ENCODE measurements around the gene PTAFR.

DNA sequence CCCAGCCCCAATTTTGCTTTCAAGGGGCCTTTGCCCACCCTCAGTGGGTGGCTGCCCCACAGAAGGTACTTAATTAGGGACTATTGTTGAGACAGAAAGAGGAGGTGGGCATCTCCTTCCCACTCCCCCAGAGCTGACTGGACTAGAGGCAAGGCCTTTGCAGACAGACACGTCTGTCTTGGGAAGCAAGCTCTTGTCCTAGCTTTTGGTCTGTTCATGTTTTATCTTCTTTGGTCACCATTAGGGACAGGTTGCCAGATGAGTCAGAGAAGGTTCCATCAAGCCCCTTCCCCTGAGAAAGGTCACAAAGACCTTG is 27.7 kb downstream of the PTAFR start:
- TF ChIP-seq POLR2A (IDR thresholded peaks at IDR 0.05) (no peak), POLR2AphosphoS5 (IDR thresholded peaks at IDR 0.05) (no peak)
- TF ChIP-seq, protein P1, sequence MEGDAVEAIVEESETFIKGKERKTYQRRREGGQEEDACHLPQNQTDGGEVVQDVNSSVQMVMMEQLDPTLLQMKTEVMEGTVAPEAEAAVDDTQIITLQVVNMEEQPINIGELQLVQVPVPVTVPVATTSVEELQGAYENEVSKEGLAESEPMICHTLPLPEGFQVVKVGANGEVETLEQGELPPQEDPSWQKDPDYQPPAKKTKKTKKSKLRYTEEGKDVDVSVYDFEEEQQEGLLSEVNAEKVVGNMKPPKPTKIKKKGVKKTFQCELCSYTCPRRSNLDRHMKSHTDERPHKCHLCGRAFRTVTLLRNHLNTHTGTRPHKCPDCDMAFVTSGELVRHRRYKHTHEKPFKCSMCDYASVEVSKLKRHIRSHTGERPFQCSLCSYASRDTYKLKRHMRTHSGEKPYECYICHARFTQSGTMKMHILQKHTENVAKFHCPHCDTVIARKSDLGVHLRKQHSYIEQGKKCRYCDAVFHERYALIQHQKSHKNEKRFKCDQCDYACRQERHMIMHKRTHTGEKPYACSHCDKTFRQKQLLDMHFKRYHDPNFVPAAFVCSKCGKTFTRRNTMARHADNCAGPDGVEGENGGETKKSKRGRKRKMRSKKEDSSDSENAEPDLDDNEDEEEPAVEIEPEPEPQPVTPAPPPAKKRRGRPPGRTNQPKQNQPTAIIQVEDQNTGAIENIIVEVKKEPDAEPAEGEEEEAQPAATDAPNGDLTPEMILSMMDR (IDR thresholded peaks at IDR 0.05), result no peak
